AG10803 (cell line): Measurements from ENCODE around the gene ATP9B.

Source experiments
- DNase-seq: peaks from one replicate; pipeline ENCODE4 v3.0.0; 2010; ENCODE audit warnings: low read depth
- H3K4me3 ChIP-seq: 2 replicates; pipeline ENCODE4 v1.5.1; 2011; ENCODE audit warnings: mild to moderate bottlenecking, low read length, control low read depth
- CTCF ChIP-seq: conservative IDR thresholded peaks from 2 replicates; pipeline ENCODE4 v1.5.1; 2011; ENCODE audit warnings: mild to moderate bottlenecking, low read length, control low read depth, inconsistent platforms

ATP9B gene

GRCh38 chr18:79413901-79414300 is 344.7 kb downstream of the ATP9B start:
- no peak overlapping the region for H3K4me3 ChIP-seq
- no peak for DNase-seq
- no peak for TF ChIP-seq CTCF

GRCh38 chr18:79416022-79416676 is 347.0 kb downstream of the ATP9B start:
- no peak for TF ChIP-seq CTCF
- DNase-seq: no peak
- H3K4me3 ChIP-seq: no peak overlapping the region

- no peak for TF ChIP-seq CTCF
- no peak for DNase-seq
- no peak overlapping the region for H3K4me3 ChIP-seq
Measured at GRCh38 chr18:79416677-79417052, 347.5 kb downstream of the ATP9B start.

- no peak overlapping the region for H3K4me3 ChIP-seq
- no peak for TF ChIP-seq CTCF
- no peak for DNase-seq
Measured at GRCh38 chr18:79418236-79418635, 349.0 kb downstream of the ATP9B start.

GRCh38 chr18:79418642-79419041 is 349.4 kb downstream of the ATP9B start:
- TF ChIP-seq CTCF: no peak
- no peak for DNase-seq
- H3K4me3 ChIP-seq: no peak overlapping the region

- no peak for TF ChIP-seq CTCF
- H3K4me3 ChIP-seq: no peak overlapping the region
- no peak for DNase-seq
Measured at GRCh38 chr18:79420033-79420745, 351.0 kb downstream of the ATP9B start.

- no peak for TF ChIP-seq CTCF
- no peak overlapping the region for H3K4me3 ChIP-seq
- DNase-seq: peak; percentile 12
Measured at GRCh38 chr18:79421275-79421857, 352.2 kb downstream of the ATP9B start.
